ENCODE results near the gene SH3RF3. TPM values are rescaled to one million over a fixed set of nuclear protein-coding genes. Genes with fewer than 3 reads are reported as not detected.

The SH3RF3 gene
- total and polyA plus RNA-seq, 9 of the 15 experiments (the other 6 are each of a cell fraction or from before 2014, with no cell fraction given) = 0.02 TPM; not detected in 8

Small RNA genes within 50 kb of the gene (microRNA-seq; reads per million reads assigned to microRNA genes)
- gene MIR4265 (ENCODE audit: borderline microRNAs expressed) = not detected
- gene MIR4266 (ENCODE audit: borderline microRNAs expressed) = not detected

Small RNA genes within 50 kb of the gene (small RNA-seq; reads per million reads assigned to genes)
- not detected for gene MIR4265
- not detected for gene MIR4266
- gene RF00017 = not detected
- not detected for gene SNRPGP9

Other genes with a start within 250 kb of the SH3RF3 start
- gene EDAR, start 140.0 kb upstream of the SH3RF3 start, total RNA-seq (2014; rRNA removed) = not detected in 2 replicates
- not detected in 2 replicates for gene EDAR, start 140.0 kb upstream of the SH3RF3 start, total RNA-seq (2014; rRNA removed; fragmentation: Illumina TruSeq; extraction: Trizol)
- not detected in 2 replicates for gene EDAR, start 140.0 kb upstream of the SH3RF3 start, total RNA-seq (2015; rRNA removed; fragmentation: Illumina TruSeq; extraction: Trizol)
- gene EDAR, start 140.0 kb upstream of the SH3RF3 start, total RNA-seq (2021) = not detected in 2 replicates
- not detected in 2 replicates for gene EDAR, start 140.0 kb upstream of the SH3RF3 start, polyA plus RNA-seq (2011; rRNA removed)
- not detected in 2 replicates for gene EDAR, start 140.0 kb upstream of the SH3RF3 start, polyA plus RNA-seq (2014; fragmentation: Illumina TruSeq; extraction: Trizol)
- not detected for gene EDAR, start 140.0 kb upstream of the SH3RF3 start, polyA plus RNA-seq (2014; fragmentation: Nextera tagmentation; extraction: Ambion mirVana)
- 0.01 TPM in 1 of 2 replicates, not detected in the other for gene EDAR, start 140.0 kb upstream of the SH3RF3 start, polyA plus RNA-seq (2014; rRNA removed)